ENCODE results near the gene TCF7L2.
A peak's percentile ranks its signal among the peaks of the same experiment; 100 is the strongest.

The TCF7L2 gene

DNA sequence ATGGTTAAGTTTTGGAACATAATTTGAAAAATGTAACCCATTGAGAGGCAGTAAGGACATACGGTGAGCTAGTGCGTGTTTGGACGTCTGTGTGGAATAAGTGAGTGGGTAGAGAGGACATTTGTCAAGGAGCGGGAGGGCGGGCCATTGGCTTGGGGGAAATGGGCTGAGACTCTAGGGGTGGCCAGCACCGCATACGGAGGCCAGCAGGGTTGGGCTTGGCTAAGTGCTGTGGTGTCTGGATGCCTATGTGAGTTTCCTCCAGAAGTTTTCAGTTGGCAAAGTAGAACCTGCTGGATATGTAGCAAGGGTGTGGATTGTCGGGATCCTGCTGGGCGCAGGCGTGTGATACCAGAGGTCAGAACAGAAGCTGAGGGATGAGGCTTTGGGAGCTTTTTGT is 103.0 kb downstream of the TCF7L2 start:
- TF ChIP-seq SIN3A (IDR thresholded peaks at IDR 0.05; ENCODE audit: borderline replicate concordance, insufficient read depth, low read length) (no peak), TAF1 (IDR thresholded peaks at IDR 0.05; ENCODE audit: borderline replicate concordance, insufficient read depth, low read length) (no peak), POLR2AphosphoS5 (IDR thresholded peaks at IDR 0.05; ENCODE audit: low read depth, low read length) (no peak), FOXP2 (optimal IDR thresholded peaks at IDR 0.05; ENCODE audit: borderline replicate concordance, extremely low read depth, extremely low read length, insufficient read depth) (no peak)
- TF ChIP-seq, protein P1, sequence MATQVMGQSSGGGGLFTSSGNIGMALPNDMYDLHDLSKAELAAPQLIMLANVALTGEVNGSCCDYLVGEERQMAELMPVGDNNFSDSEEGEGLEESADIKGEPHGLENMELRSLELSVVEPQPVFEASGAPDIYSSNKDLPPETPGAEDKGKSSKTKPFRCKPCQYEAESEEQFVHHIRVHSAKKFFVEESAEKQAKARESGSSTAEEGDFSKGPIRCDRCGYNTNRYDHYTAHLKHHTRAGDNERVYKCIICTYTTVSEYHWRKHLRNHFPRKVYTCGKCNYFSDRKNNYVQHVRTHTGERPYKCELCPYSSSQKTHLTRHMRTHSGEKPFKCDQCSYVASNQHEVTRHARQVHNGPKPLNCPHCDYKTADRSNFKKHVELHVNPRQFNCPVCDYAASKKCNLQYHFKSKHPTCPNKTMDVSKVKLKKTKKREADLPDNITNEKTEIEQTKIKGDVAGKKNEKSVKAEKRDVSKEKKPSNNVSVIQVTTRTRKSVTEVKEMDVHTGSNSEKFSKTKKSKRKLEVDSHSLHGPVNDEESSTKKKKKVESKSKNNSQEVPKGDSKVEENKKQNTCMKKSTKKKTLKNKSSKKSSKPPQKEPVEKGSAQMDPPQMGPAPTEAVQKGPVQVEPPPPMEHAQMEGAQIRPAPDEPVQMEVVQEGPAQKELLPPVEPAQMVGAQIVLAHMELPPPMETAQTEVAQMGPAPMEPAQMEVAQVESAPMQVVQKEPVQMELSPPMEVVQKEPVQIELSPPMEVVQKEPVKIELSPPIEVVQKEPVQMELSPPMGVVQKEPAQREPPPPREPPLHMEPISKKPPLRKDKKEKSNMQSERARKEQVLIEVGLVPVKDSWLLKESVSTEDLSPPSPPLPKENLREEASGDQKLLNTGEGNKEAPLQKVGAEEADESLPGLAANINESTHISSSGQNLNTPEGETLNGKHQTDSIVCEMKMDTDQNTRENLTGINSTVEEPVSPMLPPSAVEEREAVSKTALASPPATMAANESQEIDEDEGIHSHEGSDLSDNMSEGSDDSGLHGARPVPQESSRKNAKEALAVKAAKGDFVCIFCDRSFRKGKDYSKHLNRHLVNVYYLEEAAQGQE (IDR thresholded peaks at IDR 0.05; ENCODE audit: insufficient read depth in 1 of 2, low read depth in 2 of 2, low read length in 2 of 2), result no peak

DNA sequence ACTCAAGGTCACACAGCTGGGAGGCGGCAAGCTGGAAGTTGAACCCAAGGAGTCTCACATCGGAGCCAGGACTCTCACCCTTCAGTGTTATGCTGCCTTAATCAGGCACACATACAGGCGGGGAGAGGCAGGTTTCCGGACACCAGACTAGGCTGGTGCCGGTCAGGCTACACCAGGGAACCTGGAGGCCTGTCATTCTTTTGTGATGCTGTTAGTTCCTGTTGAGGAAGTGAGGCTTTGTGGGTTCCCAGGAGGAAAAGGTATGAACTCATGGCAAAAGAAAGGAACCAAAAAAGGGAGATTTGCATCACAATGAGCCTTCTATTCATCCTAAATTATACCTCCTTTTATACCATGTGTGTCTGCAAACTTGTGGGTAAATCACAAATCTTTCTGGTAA is 103.8 kb downstream of the TCF7L2 start:
- TF ChIP-seq FOXP2 (optimal IDR thresholded peaks at IDR 0.05; ENCODE audit: borderline replicate concordance, extremely low read depth, extremely low read length, insufficient read depth) (no peak), TAF1 (IDR thresholded peaks at IDR 0.05; ENCODE audit: borderline replicate concordance, insufficient read depth, low read length) (no peak), SIN3A (IDR thresholded peaks at IDR 0.05; ENCODE audit: borderline replicate concordance, insufficient read depth, low read length) (no peak), POLR2AphosphoS5 (IDR thresholded peaks at IDR 0.05; ENCODE audit: low read depth, low read length) (no peak)
- TF ChIP-seq, protein P1 (IDR thresholded peaks at IDR 0.05; ENCODE audit: insufficient read depth in 1 of 2, low read depth in 2 of 2, low read length in 2 of 2), result no peak

DNA sequence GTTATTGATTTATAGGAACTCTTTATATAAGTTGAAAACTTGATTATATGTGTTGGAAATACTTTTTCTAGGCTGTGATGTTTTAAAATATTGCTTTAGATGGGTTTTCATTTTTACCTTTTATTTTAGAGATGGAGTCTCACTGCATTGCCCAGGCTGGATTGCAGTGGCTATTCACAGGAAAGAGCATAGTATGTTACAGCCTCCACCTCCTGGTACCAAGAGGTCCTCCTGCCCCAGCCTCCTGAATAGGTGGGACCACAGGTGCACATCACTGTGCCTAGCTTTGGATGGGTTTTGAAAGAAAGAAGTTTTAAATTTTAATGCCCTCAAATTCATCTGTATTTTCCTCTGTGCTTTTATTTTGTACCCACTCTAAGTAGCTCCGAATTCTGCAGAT is 105.4 kb downstream of the TCF7L2 start:
- TF ChIP-seq SIN3A (IDR thresholded peaks at IDR 0.05; ENCODE audit: borderline replicate concordance, insufficient read depth, low read length) (no peak), POLR2AphosphoS5 (IDR thresholded peaks at IDR 0.05; ENCODE audit: low read depth, low read length) (no peak), TAF1 (IDR thresholded peaks at IDR 0.05; ENCODE audit: borderline replicate concordance, insufficient read depth, low read length) (no peak), FOXP2 (optimal IDR thresholded peaks at IDR 0.05; ENCODE audit: borderline replicate concordance, extremely low read depth, extremely low read length, insufficient read depth) (no peak)
- TF ChIP-seq, protein P1 (IDR thresholded peaks at IDR 0.05; ENCODE audit: insufficient read depth in 1 of 2, low read depth in 2 of 2, low read length in 2 of 2), result no peak

DNA sequence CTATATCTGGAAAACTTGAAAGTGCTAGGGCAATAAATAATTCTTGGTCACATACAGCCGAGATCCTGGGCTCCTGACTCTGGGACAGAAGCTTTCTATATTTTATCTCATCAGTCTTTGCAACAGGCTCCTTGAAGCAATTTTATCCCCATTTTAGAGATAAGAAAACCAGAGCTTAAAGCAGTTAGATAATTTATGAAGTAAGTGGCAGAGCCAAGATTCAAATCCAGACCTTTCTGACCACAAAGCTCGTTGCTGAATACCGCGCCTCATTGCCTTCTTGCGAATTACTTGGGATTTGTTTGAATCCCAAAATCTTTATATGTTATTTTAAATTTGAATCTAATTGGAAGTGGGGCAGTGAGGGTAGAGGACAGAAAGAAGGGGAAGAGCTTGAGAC is 106.0 kb downstream of the TCF7L2 start:
- TF ChIP-seq FOXP2 (optimal IDR thresholded peaks at IDR 0.05; ENCODE audit: borderline replicate concordance, extremely low read depth, extremely low read length, insufficient read depth) (no peak), SIN3A (IDR thresholded peaks at IDR 0.05; ENCODE audit: borderline replicate concordance, insufficient read depth, low read length) (no peak), POLR2AphosphoS5 (IDR thresholded peaks at IDR 0.05; ENCODE audit: low read depth, low read length) (no peak), TAF1 (IDR thresholded peaks at IDR 0.05; ENCODE audit: borderline replicate concordance, insufficient read depth, low read length) (no peak)

DNA sequence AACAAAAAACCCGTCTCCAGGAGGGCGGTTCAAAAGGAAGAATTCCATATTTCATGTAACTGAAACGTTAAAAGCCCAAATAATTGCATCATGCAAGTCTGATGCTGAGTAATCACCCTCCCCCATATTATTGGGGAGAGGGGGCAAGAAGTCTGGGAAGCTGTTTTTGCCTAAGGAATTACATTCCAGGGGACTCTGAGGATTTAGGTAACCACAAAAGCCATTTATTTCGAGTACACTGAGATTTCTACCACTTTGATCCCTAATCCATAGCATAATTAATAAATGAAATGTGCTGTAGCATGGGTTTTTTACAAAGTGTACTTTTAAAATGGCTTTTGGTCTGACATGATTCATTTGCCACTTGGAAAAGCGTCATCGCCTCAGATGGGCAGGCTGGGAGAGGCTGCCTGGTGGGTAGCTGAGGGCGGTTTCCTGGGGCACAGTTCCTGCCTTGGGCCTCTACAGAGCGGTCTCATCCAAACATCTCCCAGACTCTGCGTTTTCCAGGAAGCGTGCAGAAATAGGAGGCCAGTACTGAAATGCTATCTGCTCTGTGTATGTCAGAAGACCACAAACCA is 106.5 kb downstream of the TCF7L2 start:
- TF ChIP-seq POLR2AphosphoS5 (IDR thresholded peaks at IDR 0.05; ENCODE audit: low read depth, low read length) (peak; percentile 2; the same call in 1 of the 2 replicates), SIN3A (IDR thresholded peaks at IDR 0.05; ENCODE audit: borderline replicate concordance, insufficient read depth, low read length) (no peak)
- TF ChIP-seq, protein P1 (IDR thresholded peaks at IDR 0.05; ENCODE audit: insufficient read depth in 1 of 2, low read depth in 2 of 2, low read length in 2 of 2), result no peak

Data from PFSK-1 (cell line).